Panc1 (cell line): ENCODE measurements around the gene AIG1. TPM values are rescaled to one million over a fixed set of nuclear protein-coding genes. Genes with fewer than 3 reads are reported as not detected.

Experiments used
- ATAC-seq: fragments of 200-7000 bp; cut with Tn5 transposase; 2 replicates; pipeline ENCODE4 v1.9.1; 2020; ENCODE audit warnings: mild to moderate bottlenecking, moderate library complexity
- BruUV-seq: library from RNA; stranded (reverse); fragments of 400-500 nt; replicated peaks from 2 replicates; lab custom pipeline; 2021; lab: Mats Ljungman, UMichigan
- CTCF ChIA-PET: fragments of 300-600 bp; sonication (Branson Sonifier 250); formaldehyde crosslinking; loops from one replicate; lab custom pipeline; 2022; ENCODE audit warnings: antibody characterized with exemption; lab: Charles Lee
- POLR2A ChIA-PET: fragments of 300-600 bp; sonication (Branson Sonifier 250); formaldehyde crosslinking; loops from one replicate; lab custom pipeline; 2022; ENCODE audit warnings: antibody characterized with exemption; lab: Charles Lee
- DNase-seq: peaks from one replicate; pipeline ENCODE4 v3.0.0-alpha.2; 2010; ENCODE audit warnings: low read depth, low spot score
- H3K27ac ChIP-seq: 2 replicates; pipeline ENCODE4 v1.5.1; 2011; ENCODE audit warnings: mild to moderate bottlenecking, low read length, inconsistent platforms
- H3K27me3 ChIP-seq: fragments of 200-500 bp; sonication (Bioruptor generic); 2 replicates; pipeline ENCODE4 v1.6.0; 2014; ENCODE audit warnings: low read length, inconsistent platforms; ENCODE audit not compliant: control insufficient read depth, insufficient read depth
- H3K36me3 ChIP-seq: fragments of 200-500 bp; sonication (Bioruptor generic); 2 replicates; pipeline ENCODE4 v1.5.1; 2014; ENCODE audit warnings: inconsistent platforms, mild to moderate bottlenecking, low read length, moderate library complexity; ENCODE audit not compliant: control insufficient read depth, insufficient read depth
- H3K4me1 ChIP-seq: 2 replicates; pipeline ENCODE4 v1.5.1; 2011; ENCODE audit warnings: inconsistent platforms, mild to moderate bottlenecking, low read length, moderate library complexity; ENCODE audit not compliant: control insufficient read depth, insufficient read depth
- H3K4me3 ChIP-seq, 2 experiments: 2 replicates each; pipeline ENCODE4 v1.5.1; 2011 to 2012; ENCODE audit warnings: low read depth in 2 of 2, low read length in 2 of 2, mild to moderate bottlenecking in 2 of 2, inconsistent platforms in 1 of 2, moderate library complexity in 1 of 2
- H3K9me3 ChIP-seq: fragments of 200-500 bp; sonication (Bioruptor generic); 2 replicates; pipeline ENCODE4 v1.5.1; 2014; ENCODE audit warnings: low read depth, mild to moderate bottlenecking, inconsistent platforms, low read length, moderate library complexity; ENCODE audit not compliant: control insufficient read depth, insufficient read depth
- POLR2AphosphoS5 ChIP-seq: IDR thresholded peaks from 2 replicates; pipeline ENCODE4 v1.6.1; 2012; ENCODE audit warnings: mild to moderate bottlenecking, low read depth, low read length, moderate library complexity
- SIN3A ChIP-seq: IDR thresholded peaks from 2 replicates; pipeline ENCODE4 v1.6.1; 2012; ENCODE audit warnings: low read depth, mild to moderate bottlenecking, low read length, moderate library complexity, borderline replicate concordance; ENCODE audit not compliant: insufficient read depth
- TCF7L2 ChIP-seq: IDR thresholded peaks from 2 replicates; pipeline ENCODE4 v1.6.1; 2011; ENCODE audit warnings: mild to moderate bottlenecking, low read depth, low read length, inconsistent platforms
- in situ Hi-C: cut with HindIII; loops from 2 replicates; pipeline ENCODE4 v1.10.0; 2016; ENCODE audit warnings: low sequenced_read_pairs, low pct_unique_long_range_greater_than_20kb
- intact Hi-C: fragments of 100-400 bp; cut with micrococcal nuclease; formaldehyde crosslinking; loops from one replicate; pipeline ENCODE4 v1.10.0; 2022; ENCODE audit not compliant: unreplicated experiment
- total RNA-seq: library from RNA; stranded (reverse); gene quantifications from one replicate; pipeline ENCODE4 v1.2.1, GENCODE V29; 2021; ENCODE audit not compliant: unreplicated experiment
- TF ChIP-seq, protein P1 (sequence below), 2 experiments: IDR thresholded peaks; 2 replicates each; pipeline ENCODE4 v1.6.1; 2011 to 2012; ENCODE audit warnings: low read depth in 2 of 2, control low read depth in 1 of 2, low read length in 1 of 2, mild to moderate bottlenecking in 1 of 2, moderate library complexity in 1 of 2; ENCODE audit not compliant: insufficient read depth in 1 of 2
- TF ChIP-seq, protein P2 (sequence below): fragments of 450-650 bp; IDR thresholded peaks from 2 replicates; pipeline ENCODE4 v1.5.1; 2017; ENCODE audit warnings: mild to moderate bottlenecking

The AIG1 gene
- total RNA-seq, 1 experiment from 2014 or later, result 23.9 TPM

DNA sequence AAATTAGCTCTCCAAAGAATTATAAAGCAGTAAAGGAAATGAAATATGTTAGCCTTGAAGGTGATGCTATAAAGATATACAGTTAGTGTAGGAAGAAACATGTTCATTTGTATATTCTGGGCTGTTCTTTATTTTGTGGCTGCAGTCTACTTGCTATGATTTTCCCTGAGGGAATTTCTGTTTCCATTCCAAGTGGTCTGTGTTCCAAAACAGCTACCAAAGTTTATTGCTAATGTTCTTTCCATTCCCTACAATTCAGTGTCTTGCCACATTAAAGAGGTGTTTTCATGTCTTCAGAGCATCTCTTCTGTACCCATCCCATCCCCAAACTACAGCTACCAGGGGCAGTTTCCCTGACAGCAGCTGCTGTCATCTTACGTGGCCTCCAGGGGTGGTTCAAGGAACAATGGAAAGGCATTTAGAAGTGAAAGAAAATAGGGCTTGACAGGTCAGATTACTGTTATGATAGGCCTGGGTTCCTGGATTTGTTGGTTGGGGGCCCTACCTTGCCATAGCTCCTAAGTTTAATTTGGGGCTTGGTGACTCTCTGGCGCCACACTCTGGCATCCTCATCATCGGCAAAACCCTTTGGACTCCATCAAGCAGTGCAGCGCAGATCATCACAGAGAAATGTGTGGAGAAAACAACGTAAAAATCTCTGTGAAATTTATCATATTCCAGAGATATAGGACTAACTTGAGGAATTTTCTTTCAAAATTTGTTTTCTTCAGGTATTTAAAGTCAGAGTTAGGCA lies 33.8 kb upstream of the AIG1 start:
- no peak for ATAC-seq
- Histone ChIP-seq H3K36me3 (no peaks in the 10 kb centered on the region), H3K4me3 (no peak overlapping the region), H3K27me3 (no peaks in the 10 kb centered on the region), H3K4me1 (no peaks in the 10 kb centered on the region), H3K27ac (no peak overlapping the region), H3K9me3 (no peaks in the 10 kb centered on the region)
- ChIA-PET CTCF (interaction anchor here (2.1 kb wide), 1 partner anchor 552 kb away, joined by 7 read pairs; no protein-coding TSS in a partner anchor), POLR2A (no interaction called here)
- TF ChIP-seq, protein P1, sequence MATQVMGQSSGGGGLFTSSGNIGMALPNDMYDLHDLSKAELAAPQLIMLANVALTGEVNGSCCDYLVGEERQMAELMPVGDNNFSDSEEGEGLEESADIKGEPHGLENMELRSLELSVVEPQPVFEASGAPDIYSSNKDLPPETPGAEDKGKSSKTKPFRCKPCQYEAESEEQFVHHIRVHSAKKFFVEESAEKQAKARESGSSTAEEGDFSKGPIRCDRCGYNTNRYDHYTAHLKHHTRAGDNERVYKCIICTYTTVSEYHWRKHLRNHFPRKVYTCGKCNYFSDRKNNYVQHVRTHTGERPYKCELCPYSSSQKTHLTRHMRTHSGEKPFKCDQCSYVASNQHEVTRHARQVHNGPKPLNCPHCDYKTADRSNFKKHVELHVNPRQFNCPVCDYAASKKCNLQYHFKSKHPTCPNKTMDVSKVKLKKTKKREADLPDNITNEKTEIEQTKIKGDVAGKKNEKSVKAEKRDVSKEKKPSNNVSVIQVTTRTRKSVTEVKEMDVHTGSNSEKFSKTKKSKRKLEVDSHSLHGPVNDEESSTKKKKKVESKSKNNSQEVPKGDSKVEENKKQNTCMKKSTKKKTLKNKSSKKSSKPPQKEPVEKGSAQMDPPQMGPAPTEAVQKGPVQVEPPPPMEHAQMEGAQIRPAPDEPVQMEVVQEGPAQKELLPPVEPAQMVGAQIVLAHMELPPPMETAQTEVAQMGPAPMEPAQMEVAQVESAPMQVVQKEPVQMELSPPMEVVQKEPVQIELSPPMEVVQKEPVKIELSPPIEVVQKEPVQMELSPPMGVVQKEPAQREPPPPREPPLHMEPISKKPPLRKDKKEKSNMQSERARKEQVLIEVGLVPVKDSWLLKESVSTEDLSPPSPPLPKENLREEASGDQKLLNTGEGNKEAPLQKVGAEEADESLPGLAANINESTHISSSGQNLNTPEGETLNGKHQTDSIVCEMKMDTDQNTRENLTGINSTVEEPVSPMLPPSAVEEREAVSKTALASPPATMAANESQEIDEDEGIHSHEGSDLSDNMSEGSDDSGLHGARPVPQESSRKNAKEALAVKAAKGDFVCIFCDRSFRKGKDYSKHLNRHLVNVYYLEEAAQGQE (IDR thresholded peaks at IDR 0.05; ENCODE audit: insufficient read depth in 1 of 2, low read depth in 2 of 2, low read length in 1 of 2), result no peak
- TF ChIP-seq POLR2AphosphoS5 (no peak), SIN3A (no peak), TCF7L2 (no peak)
- TF ChIP-seq, protein P2, sequence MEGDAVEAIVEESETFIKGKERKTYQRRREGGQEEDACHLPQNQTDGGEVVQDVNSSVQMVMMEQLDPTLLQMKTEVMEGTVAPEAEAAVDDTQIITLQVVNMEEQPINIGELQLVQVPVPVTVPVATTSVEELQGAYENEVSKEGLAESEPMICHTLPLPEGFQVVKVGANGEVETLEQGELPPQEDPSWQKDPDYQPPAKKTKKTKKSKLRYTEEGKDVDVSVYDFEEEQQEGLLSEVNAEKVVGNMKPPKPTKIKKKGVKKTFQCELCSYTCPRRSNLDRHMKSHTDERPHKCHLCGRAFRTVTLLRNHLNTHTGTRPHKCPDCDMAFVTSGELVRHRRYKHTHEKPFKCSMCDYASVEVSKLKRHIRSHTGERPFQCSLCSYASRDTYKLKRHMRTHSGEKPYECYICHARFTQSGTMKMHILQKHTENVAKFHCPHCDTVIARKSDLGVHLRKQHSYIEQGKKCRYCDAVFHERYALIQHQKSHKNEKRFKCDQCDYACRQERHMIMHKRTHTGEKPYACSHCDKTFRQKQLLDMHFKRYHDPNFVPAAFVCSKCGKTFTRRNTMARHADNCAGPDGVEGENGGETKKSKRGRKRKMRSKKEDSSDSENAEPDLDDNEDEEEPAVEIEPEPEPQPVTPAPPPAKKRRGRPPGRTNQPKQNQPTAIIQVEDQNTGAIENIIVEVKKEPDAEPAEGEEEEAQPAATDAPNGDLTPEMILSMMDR, result peak; percentile 73
- in situ Hi-C loops (no loop called here), intact Hi-C loops (loop anchor here (2.0 kb wide), 1 partner anchor 334 kb away; no protein-coding TSS in a partner anchor)
- DNase-seq, result no peak
- BruUV-seq, result no TSS peak

DNA sequence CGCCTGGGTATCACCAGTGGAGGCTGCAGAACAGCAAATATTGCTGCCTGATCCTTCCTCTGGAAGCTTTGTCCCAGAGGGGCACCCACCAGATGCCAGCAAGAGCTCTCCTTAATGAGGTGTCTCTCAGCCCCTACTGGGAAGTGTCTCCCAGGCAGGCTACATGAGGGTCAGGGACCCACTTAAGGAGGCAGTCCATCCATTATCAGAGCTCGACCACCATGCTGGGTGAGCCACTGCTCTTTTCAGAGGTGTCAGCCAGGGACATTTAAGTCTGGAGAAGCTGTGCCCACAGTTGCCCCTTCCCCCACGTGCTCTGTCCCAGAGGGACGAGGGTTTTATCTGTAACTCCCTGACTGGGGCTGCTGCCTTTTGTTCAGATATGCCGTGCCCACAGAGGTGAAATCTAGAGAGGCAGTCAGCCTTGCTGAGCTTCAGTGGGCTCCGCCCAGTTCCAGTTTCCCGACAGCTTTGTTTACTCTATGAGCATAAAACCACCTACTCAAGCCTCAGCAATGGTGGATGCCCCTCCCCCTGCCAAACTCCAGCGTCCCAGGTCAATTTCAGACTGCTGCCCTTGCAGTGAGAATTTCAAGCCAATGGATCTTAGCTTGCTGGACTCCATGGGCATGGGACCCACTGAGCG lies 25.9 kb upstream of the AIG1 start:
- no peak overlapping the region for H3K4me3 ChIP-seq
- intact Hi-C loops (no loop called here), in situ Hi-C loops (no loop called here)
- no peak for DNase-seq
- BruUV-seq, result no TSS peak
- ChIA-PET CTCF (no interaction called here), POLR2A (interaction anchor here (0.6 kb wide), 1 partner anchor 93 kb away, joined by 3 read pairs; no protein-coding TSS in a partner anchor)
- peaks cover 12% of the 10 kb centered on the region for H3K27me3 ChIP-seq
- H3K4me1 ChIP-seq, result no peaks in the 10 kb centered on the region
- H3K36me3 ChIP-seq, result no peaks in the 10 kb centered on the region
- H3K27ac ChIP-seq, result no peak overlapping the region
- H3K9me3 ChIP-seq, result no peaks in the 10 kb centered on the region
- no peak for ATAC-seq
- TF ChIP-seq, protein P2, result no peak
- TF ChIP-seq POLR2AphosphoS5 (no peak), SIN3A (no peak), TCF7L2 (no peak)
- TF ChIP-seq, protein P1 (IDR thresholded peaks at IDR 0.05; ENCODE audit: insufficient read depth in 1 of 2, low read depth in 2 of 2, low read length in 1 of 2), result no peak
